Prostate gland (tissue), 2 donors: ENCODE results near the gene SAMMSON. TPM values are rescaled to one million over a fixed set of nuclear protein-coding genes. Genes with fewer than 3 reads are reported as not detected.

Experiments used
- DNase-seq: peaks from one replicate; pipeline ENCODE4 v3.0.0-alpha.2; 2019; ENCODE audit warnings: low spot score
- H3K27ac ChIP-seq, 2 donors: fragments of 200-600 bp; sonication (generic); 2 replicates each; pipeline ENCODE4 v1.5.1; 2017 to 2019
- H3K27me3 ChIP-seq: fragments of 200-600 bp; sonication (generic); replicated peaks from 2 replicates; pipeline ENCODE4 v1.5.1; 2019; ENCODE audit not compliant: insufficient read depth
- H3K36me3 ChIP-seq, 2 donors: fragments of 200-600 bp; sonication (generic); 1 replicate in 1 of 2; 2 replicates in 1 of 2; pipeline versions ENCODE4 v1.5.1 to v1.8.1; 2017 to 2019
- H3K4me1 ChIP-seq: fragments of 200-600 bp; sonication (generic); replicated peaks from 2 replicates; pipeline ENCODE4 v1.5.1; 2019
- H3K4me3 ChIP-seq, 2 donors: fragments of 200-600 bp; sonication (generic); 2 replicates each; pipeline ENCODE4 v1.5.1; 2017 to 2019
- H3K9me3 ChIP-seq: fragments of 200-600 bp; sonication (generic); 2 replicates; pipeline ENCODE4 v1.5.1; 2017
- CTCF ChIP-seq, 4 experiments: fragments of 200-600 bp in 2 of 4; fragments of 450-650 bp in 2 of 4; sonication (generic) in 2 of 4; IDR thresholded peaks; 1 replicate in 3 of 4; 2 replicates in 1 of 4; pipeline ENCODE4 v1.5.1; 2016 to 2019; ENCODE audit warnings: antibody characterized with exemption in 4 of 4, mild to moderate bottlenecking in 2 of 4, moderate library complexity in 2 of 4
- POLR2A ChIP-seq: fragments of 450-650 bp; IDR thresholded peaks from one replicate; pipeline ENCODE4 v1.6.1; 2016; ENCODE audit warnings: antibody characterized with exemption, mild to moderate bottlenecking
- POLR2AphosphoS5 ChIP-seq: sonication (generic); formaldehyde crosslinking; IDR thresholded peaks from one replicate; pipeline ENCODE4 v1.6.1; 2017; ENCODE audit warnings: antibody characterized with exemption
- WGBS: methylation state at CpG from one replicate; pipeline ENCODE4 v1.1.5; 2018; 5-methylcytosine and 5-hydroxymethylcytosine counted together
- intact Hi-C: fragments of 100-400 bp; cut with DNase I; formaldehyde crosslinking; loops from one replicate; pipeline ENCODE4 v1.14.2; 2022
- total RNA-seq, 2 donors: library from RNA; depleted of rRNA; stranded (reverse); fragments of >200 nt; gene quantifications; one replicate each; pipeline ENCODE4 v1.1.0, GENCODE V29; 2016

The SAMMSON gene
- 1 to 10 TPM in 1 of 2 donors, under 1 TPM in 1; 0.14 to 2.8 TPM for total RNA-seq

GRCh38 chr3:69999140-70000027 lies at the start of gene SAMMSON:
Gene SAMMSON, plus strand, starts transcription at chr3:69999733.
- Histone ChIP-seq H3K27me3 (no peaks in the 10 kb centered on the region), H3K4me3 (peak within 1 kb of the TSS in 1 of 2 donors; percentile 1), H3K27ac (peak within 1 kb of the TSS; percentile 51 to 67), H3K4me1 (peaks cover 2% of the 10 kb centered on the region), H3K9me3 (no peaks in the 10 kb centered on the region), H3K36me3 (no peaks in the 10 kb centered on the region)
- DNase-seq = no peak
- no peak for TF ChIP-seq CTCF (IDR thresholded peaks at IDR 0.05)
- TF ChIP-seq POLR2AphosphoS5 = peak; percentile 20
- no peak for TF ChIP-seq POLR2A
- intact Hi-C loops = no loop called here
- WGBS = 74% methylated on average over 29 of the region's 29 CpGs

GRCh38 chr3:69951616-69952015 lies 47.9 kb upstream of the SAMMSON start:
- Histone ChIP-seq H3K27me3 (no peaks in the 10 kb centered on the region), H3K9me3 (no peaks in the 10 kb centered on the region), H3K4me1 (no peaks in the 10 kb centered on the region), H3K36me3 (no peaks in the 10 kb centered on the region), H3K4me3 (no peak overlapping the region), H3K27ac (no peak overlapping the region)
- DNase-seq = no peak
- TF ChIP-seq POLR2A = no peak
- no peak for TF ChIP-seq CTCF (IDR thresholded peaks at IDR 0.05)
- TF ChIP-seq POLR2AphosphoS5 = no peak
- WGBS = 78% methylated on average over 3 of the region's 3 CpGs
- intact Hi-C loops = no loop called here

GRCh38 chr3:69959581-69959980 lies 40.0 kb upstream of the SAMMSON start:
- DNase-seq = no peak
- no peak overlapping the region for H3K4me3 ChIP-seq
- intact Hi-C loops = no loop called here
- H3K36me3 ChIP-seq = no peaks in the 10 kb centered on the region
- no peaks in the 10 kb centered on the region for H3K27me3 ChIP-seq
- H3K27ac ChIP-seq = no peak overlapping the region
- H3K4me1 ChIP-seq = no peaks in the 10 kb centered on the region
- H3K9me3 ChIP-seq = no peaks in the 10 kb centered on the region
- TF ChIP-seq POLR2AphosphoS5 = no peak
- no peak for TF ChIP-seq CTCF (IDR thresholded peaks at IDR 0.05)
- TF ChIP-seq POLR2A = no peak
- 94% methylated on average over 7 of the region's 7 CpGs for WGBS

- DNase-seq = no peak
- H3K36me3 ChIP-seq = no peaks in the 10 kb centered on the region
- H3K4me1 ChIP-seq = no peaks in the 10 kb centered on the region
- no peak overlapping the region for H3K4me3 ChIP-seq
- H3K9me3 ChIP-seq = no peaks in the 10 kb centered on the region
- no peaks in the 10 kb centered on the region for H3K27me3 ChIP-seq
- TF ChIP-seq CTCF (IDR thresholded peaks at IDR 0.05) = no peak
- TF ChIP-seq POLR2A = no peak
- no peak for TF ChIP-seq POLR2AphosphoS5
- WGBS = 90% methylated on average over 5 of the region's 5 CpGs
- no peak overlapping the region for H3K27ac ChIP-seq
- intact Hi-C loops = no loop called here
Measured at GRCh38 chr3:69961706-69962439, 37.7 kb upstream of the SAMMSON start.
